WTC11 (cell line): ENCODE measurements around the gene COG3. TPM values are rescaled to one million over a fixed set of nuclear protein-coding genes. Genes with fewer than 3 reads are reported as not detected.
A peak's percentile ranks its signal among the peaks of the same experiment; 100 is the strongest.

ENCODE experiments used
- ATAC-seq: fragments of 200-7000 bp; cut with Tn5 transposase; 2 replicates; pipeline ENCODE4 v1.10.0; 2021; ENCODE audit warnings: mild to moderate bottlenecking, moderate library complexity
- CTCF ChIA-PET: fragments of 300-600 bp; sonication (Branson Sonifier 250); formaldehyde crosslinking; loops from one replicate; lab custom pipeline; 2021; ENCODE audit warnings: antibody characterized with exemption; lab: Charles Lee
- POLR2A ChIA-PET: fragments of 350-600 bp; sonication (Branson Sonifier 250); formaldehyde crosslinking; loops from one replicate; lab custom pipeline; 2021; ENCODE audit warnings: antibody characterized with exemption; lab: Charles Lee
- DNase-seq: peaks from one replicate; pipeline ENCODE4 v3.0.0; 2021; ENCODE audit warnings: low spot score
- H3K27ac Mint-ChIP-seq: 2 replicates; pipeline ENCODE4 v1.8.0; 2021; ENCODE audit warnings: mixed read lengths
- H3K27me3 Mint-ChIP-seq: 2 replicates; pipeline ENCODE4 v1.8.0; 2021; ENCODE audit warnings: low read depth, mild to moderate bottlenecking, moderate library complexity, mixed read lengths
- H3K36me3 Mint-ChIP-seq: 2 replicates; pipeline ENCODE4 v1.8.0; 2021; ENCODE audit warnings: mixed read lengths
- H3K4me1 Mint-ChIP-seq: 2 replicates; pipeline ENCODE4 v1.8.0; 2022; ENCODE audit warnings: mixed read lengths
- H3K4me3 Mint-ChIP-seq: 2 replicates; pipeline ENCODE4 v1.8.0; 2021; ENCODE audit warnings: mild to moderate bottlenecking, moderate library complexity, mixed read lengths
- H3K9me3 Mint-ChIP-seq: 2 replicates; pipeline ENCODE4 v1.8.0; 2021; ENCODE audit warnings: mixed read lengths
- ATF1 ChIP-seq: sonication (generic); formaldehyde crosslinking; IDR thresholded peaks from 2 replicates; pipeline ENCODE4 v1.8.1; 2023; ENCODE audit warnings: mild to moderate bottlenecking, moderate library complexity, missing genetic modification reagents
- ATF3 ChIP-seq: sonication (generic); formaldehyde crosslinking; conservative IDR thresholded peaks from 2 replicates; pipeline ENCODE4 v1.8.1; 2022; ENCODE audit warnings: mild to moderate bottlenecking, missing genetic modification reagents
- ATF6 ChIP-seq: sonication (generic); formaldehyde crosslinking; IDR thresholded peaks from 2 replicates; pipeline ENCODE4 v1.8.1; 2023; ENCODE audit warnings: mild to moderate bottlenecking, missing genetic modification reagents
- CBFB ChIP-seq: sonication (generic); formaldehyde crosslinking; IDR thresholded peaks from 2 replicates; pipeline ENCODE4 v1.8.1; 2022; ENCODE audit warnings: mild to moderate bottlenecking, low read depth, missing genetic modification reagents
- E2F4 ChIP-seq: sonication (generic); formaldehyde crosslinking; IDR thresholded peaks from 2 replicates; pipeline ENCODE4 v1.8.1; 2022; ENCODE audit warnings: low read depth, mild to moderate bottlenecking, moderate library complexity, missing genetic modification reagents, borderline replicate concordance
- HMGA2 ChIP-seq: fragments of 250-450 bp; sonication (Bioruptor Pico); IDR thresholded peaks from 2 replicates; pipeline ENCODE4 v1.4.0; 2021; ENCODE audit warnings: mild to moderate bottlenecking, moderate library complexity
- JUN ChIP-seq: sonication (generic); formaldehyde crosslinking; IDR thresholded peaks from 2 replicates; pipeline ENCODE4 v1.8.0; 2023; ENCODE audit warnings: mild to moderate bottlenecking, missing genetic modification reagents
- MAX ChIP-seq: sonication (generic); formaldehyde crosslinking; IDR thresholded peaks from 2 replicates; pipeline ENCODE4 v1.8.0; 2022; ENCODE audit warnings: mild to moderate bottlenecking, missing genetic modification reagents
- MXD4 ChIP-seq: fragments of 250-450 bp; sonication (Bioruptor Pico); IDR thresholded peaks from 2 replicates; pipeline ENCODE4 v1.8.0; 2021; ENCODE audit warnings: mild to moderate bottlenecking, moderate library complexity, borderline replicate concordance
- NFYB ChIP-seq: sonication (generic); formaldehyde crosslinking; conservative IDR thresholded peaks from 2 replicates; pipeline ENCODE4 v1.8.0; 2022; ENCODE audit warnings: low read depth, missing genetic modification reagents
- SMAD3 ChIP-seq: sonication (generic); formaldehyde crosslinking; IDR thresholded peaks from 2 replicates; pipeline ENCODE4 v1.8.0; 2022; ENCODE audit warnings: missing genetic modification reagents, mild to moderate bottlenecking, borderline replicate concordance
- STAT6 ChIP-seq: sonication (generic); formaldehyde crosslinking; conservative IDR thresholded peaks from 2 replicates; pipeline ENCODE4 v1.8.1; 2023; ENCODE audit warnings: mild to moderate bottlenecking, low read depth, missing genetic modification reagents, moderate library complexity
- TEAD1 ChIP-seq: sonication (generic); formaldehyde crosslinking; IDR thresholded peaks from 2 replicates; pipeline ENCODE4 v1.8.0; 2022; ENCODE audit warnings: mild to moderate bottlenecking, missing genetic modification reagents
- ZNF317 ChIP-seq: sonication (generic); formaldehyde crosslinking; IDR thresholded peaks from 2 replicates; pipeline ENCODE4 v1.8.1; 2023; ENCODE audit warnings: low read depth, mild to moderate bottlenecking, moderate library complexity, missing genetic modification reagents, borderline replicate concordance
- ZNF423 ChIP-seq: fragments of 250-450 bp; sonication (Bioruptor Pico); IDR thresholded peaks from 2 replicates; pipeline ENCODE4 v2.1.2; 2022; ENCODE audit warnings: mild to moderate bottlenecking, moderate library complexity
- total RNA-seq: library from RNA; stranded (reverse); gene quantifications from 3 replicates; pipeline ENCODE4 v1.2.3, GENCODE V29; 2021
- TF ChIP-seq, protein P1 (sequence below): sonication (generic); formaldehyde crosslinking; IDR thresholded peaks from 2 replicates; pipeline ENCODE4 v1.8.1; 2022; ENCODE audit warnings: missing genetic modification reagents, borderline replicate concordance
- TF ChIP-seq, protein P2 (sequence below): sonication (generic); formaldehyde crosslinking; IDR thresholded peaks from 2 replicates; pipeline ENCODE4 v1.8.1; 2023; ENCODE audit warnings: mild to moderate bottlenecking, missing genetic modification reagents, moderate library complexity
- TF ChIP-seq, protein P3 (sequence below): sonication (generic); formaldehyde crosslinking; IDR thresholded peaks from 2 replicates; pipeline ENCODE4 v1.8.0; 2022; ENCODE audit warnings: missing genetic modification reagents

Gene COG3
- total RNA-seq, 1 experiment from 2014 or later, result 21.6 TPM

GRCh38 chr13:45464687-45465453, at the start of gene COG3 (continued):
- TF ChIP-seq, protein P1, sequence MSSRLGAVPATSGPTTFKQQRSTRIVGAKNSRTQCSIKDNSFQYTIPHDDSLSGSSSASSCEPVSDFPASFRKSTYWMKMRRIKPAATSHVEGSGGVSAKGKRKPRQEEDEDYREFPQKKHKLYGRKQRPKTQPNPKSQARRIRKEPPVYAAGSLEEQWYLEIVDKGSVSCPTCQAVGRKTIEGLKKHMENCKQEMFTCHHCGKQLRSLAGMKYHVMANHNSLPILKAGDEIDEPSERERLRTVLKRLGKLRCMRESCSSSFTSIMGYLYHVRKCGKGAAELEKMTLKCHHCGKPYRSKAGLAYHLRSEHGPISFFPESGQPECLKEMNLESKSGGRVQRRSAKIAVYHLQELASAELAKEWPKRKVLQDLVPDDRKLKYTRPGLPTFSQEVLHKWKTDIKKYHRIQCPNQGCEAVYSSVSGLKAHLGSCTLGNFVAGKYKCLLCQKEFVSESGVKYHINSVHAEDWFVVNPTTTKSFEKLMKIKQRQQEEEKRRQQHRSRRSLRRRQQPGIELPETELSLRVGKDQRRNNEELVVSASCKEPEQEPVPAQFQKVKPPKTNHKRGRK, result no peak
- TF ChIP-seq TEAD1 (CRISPR knock-in tag), result peak; percentile 60; the same call in 1 of the 2 replicates
- TF ChIP-seq, protein P2, sequence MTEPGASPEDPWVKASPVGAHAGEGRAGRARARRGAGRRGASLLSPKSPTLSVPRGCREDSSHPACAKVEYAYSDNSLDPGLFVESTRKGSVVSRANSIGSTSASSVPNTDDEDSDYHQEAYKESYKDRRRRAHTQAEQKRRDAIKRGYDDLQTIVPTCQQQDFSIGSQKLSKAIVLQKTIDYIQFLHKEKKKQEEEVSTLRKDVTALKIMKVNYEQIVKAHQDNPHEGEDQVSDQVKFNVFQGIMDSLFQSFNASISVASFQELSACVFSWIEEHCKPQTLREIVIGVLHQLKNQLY (CRISPR knock-in tag), result no peak
- 0 out of 2 replicates have a peak, but pooled peaks have one; percentile 81 for TF ChIP-seq CBFB
- TF ChIP-seq, protein P3, sequence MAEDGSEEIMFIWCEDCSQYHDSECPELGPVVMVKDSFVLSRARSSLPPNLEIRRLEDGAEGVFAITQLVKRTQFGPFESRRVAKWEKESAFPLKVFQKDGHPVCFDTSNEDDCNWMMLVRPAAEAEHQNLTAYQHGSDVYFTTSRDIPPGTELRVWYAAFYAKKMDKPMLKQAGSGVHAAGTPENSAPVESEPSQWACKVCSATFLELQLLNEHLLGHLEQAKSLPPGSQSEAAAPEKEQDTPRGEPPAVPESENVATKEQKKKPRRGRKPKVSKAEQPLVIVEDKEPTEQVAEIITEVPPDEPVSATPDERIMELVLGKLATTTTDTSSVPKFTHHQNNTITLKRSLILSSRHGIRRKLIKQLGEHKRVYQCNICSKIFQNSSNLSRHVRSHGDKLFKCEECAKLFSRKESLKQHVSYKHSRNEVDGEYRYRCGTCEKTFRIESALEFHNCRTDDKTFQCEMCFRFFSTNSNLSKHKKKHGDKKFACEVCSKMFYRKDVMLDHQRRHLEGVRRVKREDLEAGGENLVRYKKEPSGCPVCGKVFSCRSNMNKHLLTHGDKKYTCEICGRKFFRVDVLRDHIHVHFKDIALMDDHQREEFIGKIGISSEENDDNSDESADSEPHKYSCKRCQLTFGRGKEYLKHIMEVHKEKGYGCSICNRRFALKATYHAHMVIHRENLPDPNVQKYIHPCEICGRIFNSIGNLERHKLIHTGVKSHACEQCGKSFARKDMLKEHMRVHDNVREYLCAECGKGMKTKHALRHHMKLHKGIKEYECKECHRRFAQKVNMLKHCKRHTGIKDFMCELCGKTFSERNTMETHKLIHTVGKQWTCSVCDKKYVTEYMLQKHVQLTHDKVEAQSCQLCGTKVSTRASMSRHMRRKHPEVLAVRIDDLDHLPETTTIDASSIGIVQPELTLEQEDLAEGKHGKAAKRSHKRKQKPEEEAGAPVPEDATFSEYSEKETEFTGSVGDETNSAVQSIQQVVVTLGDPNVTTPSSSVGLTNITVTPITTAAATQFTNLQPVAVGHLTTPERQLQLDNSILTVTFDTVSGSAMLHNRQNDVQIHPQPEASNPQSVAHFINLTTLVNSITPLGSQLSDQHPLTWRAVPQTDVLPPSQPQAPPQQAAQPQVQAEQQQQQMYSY (CRISPR knock-in tag), result no peak
- TF ChIP-seq STAT6, result no peak
- TF ChIP-seq ATF3 (CRISPR knock-in tag), result no peak
- TF ChIP-seq ZNF423 (CRISPR knock-in tag), result no peak
- no peak for TF ChIP-seq SMAD3 (CRISPR knock-in tag)
- no peak for TF ChIP-seq NFYB (CRISPR knock-in tag)
- no peak for TF ChIP-seq HMGA2 (CRISPR knock-in tag)
- no peak for TF ChIP-seq ATF6 (CRISPR knock-in tag)

DNA sequence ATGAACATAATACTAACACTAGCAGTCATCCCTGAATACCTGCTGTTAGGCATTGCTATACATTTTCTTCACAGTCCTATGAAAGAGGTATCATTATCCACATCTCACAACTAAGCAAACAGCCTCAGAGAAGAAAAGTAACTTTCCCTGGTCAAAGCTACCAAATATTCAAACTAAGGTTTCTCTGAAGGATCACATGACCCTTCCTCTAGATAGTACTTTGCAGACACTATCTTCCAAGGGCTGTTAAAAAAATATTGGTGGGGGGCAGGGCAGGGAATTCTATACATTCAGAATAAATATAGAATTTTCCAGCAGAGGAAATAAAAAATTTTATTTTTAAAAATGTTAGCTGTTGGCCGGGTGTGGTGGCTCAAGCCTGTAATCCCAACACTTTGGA, 49.6 kb upstream of the COG3 start:
- ChIA-PET POLR2A (no interaction called here), CTCF (interaction anchor here (0.7 to 1.5 kb wide), 3 partner anchors 21 to 143 kb away, joined by 3 to 7 read pairs (median 3); no protein-coding TSS in a partner anchor)
- DNase-seq (no peak), ATAC-seq (no peak)
- Mint-ChIP-seq H3K27ac (peak overlapping the region; percentile 32; the same call in 1 of the 2 replicates), H3K4me1 (peaks cover 11% of the 10 kb centered on the region), H3K27me3 (peaks cover 19% of the 10 kb centered on the region), H3K4me3 (no peak overlapping the region), H3K36me3 (0 out of 2 replicates have a peak, but pooled peaks cover 2% of the 10 kb centered on the region), H3K9me3 (no peaks in the 10 kb centered on the region)
- TF ChIP-seq E2F4 (CRISPR knock-in tag) (no peak), MAX (no peak), ATF1 (CRISPR knock-in tag) (no peak), ZNF317 (CRISPR knock-in tag) (no peak), MXD4 (CRISPR knock-in tag) (no peak), JUN (CRISPR knock-in tag) (no peak)
- TF ChIP-seq, protein P1, result no peak
